GM21723 (cell line): Measurements from ENCODE around the gene SLF2.
"Not testable (repeated sequence)": the region's sequence is repeated elsewhere in the genome, so short reads cannot be mapped to it uniquely, and the experiment has no call there.

Source experiments
- ATAC-seq: cut with Tn5 transposase; IDR thresholded peaks from one replicate; pipeline ENCODE4 v1.9.1; 2021; ENCODE audit warnings: mild to moderate bottlenecking, moderate library complexity; ENCODE audit not compliant: unreplicated experiment

Gene SLF2

GRCh38 chr10:100943508-100943907 lies 30.7 kb downstream of the SLF2 start:
- ATAC-seq, result no peak

- ATAC-seq, result no peak
Measured at GRCh38 chr10:100945754-100946153, 33.0 kb downstream of the SLF2 start.

GRCh38 chr10:100948916-100949315 lies 36.2 kb downstream of the SLF2 start:
- ATAC-seq, result no peak

GRCh38 chr10:100960251-100960650 lies 47.5 kb downstream of the SLF2 start:
- ATAC-seq, result no peak

- ATAC-seq, result no peak
Measured at GRCh38 chr10:100962351-100963080, 49.8 kb downstream of the SLF2 start.

DNA sequence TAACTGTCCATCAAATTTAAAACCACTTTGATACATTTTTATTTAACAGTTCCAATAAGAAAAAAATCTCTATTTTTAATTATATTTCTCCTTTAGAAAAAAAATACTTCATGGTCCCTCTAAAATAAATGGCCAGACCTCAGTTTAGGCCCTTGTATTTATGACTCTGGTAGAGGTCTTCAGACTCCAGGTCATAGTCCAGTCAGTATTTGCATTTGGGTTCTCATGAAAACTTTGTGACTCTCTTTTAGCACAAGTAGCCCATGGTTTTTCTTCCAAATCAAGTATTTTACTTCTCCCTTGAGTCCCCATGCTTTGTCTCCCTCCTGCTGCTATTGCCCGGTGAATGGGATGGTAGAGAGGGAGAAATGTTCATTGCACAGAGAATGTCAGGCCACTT lies 51.1 kb downstream of the SLF2 start:
- no peak for ATAC-seq

- ATAC-seq, result no peak
Measured at GRCh38 chr10:100965820-100966219, 53.1 kb downstream of the SLF2 start.

DNA sequence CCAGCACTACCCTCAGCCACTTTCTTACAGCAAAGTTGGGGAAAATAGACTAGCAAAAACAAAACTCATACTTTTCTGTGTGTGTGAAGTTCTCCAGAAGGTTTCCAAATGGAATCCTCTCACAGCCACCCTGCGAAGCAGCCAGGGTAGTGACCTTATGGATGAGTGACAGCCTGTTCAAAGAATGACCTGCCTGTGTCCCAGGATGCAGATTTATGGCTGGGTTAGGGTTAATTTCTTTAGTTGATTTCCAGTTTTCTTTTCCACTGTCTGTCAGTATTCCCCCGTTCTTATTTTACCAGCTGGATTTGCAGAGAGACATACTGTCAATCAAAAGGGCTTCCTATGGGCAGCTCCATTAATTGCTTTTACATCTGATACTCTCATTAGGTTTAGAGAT lies 54.1 kb downstream of the SLF2 start:
- no peak for ATAC-seq

- no peak for ATAC-seq
Measured at GRCh38 chr10:100967332-100967731, 54.6 kb downstream of the SLF2 start.

- ATAC-seq, result no peak
Measured at GRCh38 chr10:100968062-100968736, 55.4 kb downstream of the SLF2 start.

GRCh38 chr10:100968863-100969186 lies 56.1 kb downstream of the SLF2 start:
- ATAC-seq, result no peak

- no peak for ATAC-seq
Measured at GRCh38 chr10:100969187-100970075, 56.7 kb downstream of the SLF2 start, which contains the start of gene SEMA4G. Gene SEMA4G (plus strand): TSS chr10:100969504. CDS start chr10:100972913, 3,409 bp downstream.

DNA sequence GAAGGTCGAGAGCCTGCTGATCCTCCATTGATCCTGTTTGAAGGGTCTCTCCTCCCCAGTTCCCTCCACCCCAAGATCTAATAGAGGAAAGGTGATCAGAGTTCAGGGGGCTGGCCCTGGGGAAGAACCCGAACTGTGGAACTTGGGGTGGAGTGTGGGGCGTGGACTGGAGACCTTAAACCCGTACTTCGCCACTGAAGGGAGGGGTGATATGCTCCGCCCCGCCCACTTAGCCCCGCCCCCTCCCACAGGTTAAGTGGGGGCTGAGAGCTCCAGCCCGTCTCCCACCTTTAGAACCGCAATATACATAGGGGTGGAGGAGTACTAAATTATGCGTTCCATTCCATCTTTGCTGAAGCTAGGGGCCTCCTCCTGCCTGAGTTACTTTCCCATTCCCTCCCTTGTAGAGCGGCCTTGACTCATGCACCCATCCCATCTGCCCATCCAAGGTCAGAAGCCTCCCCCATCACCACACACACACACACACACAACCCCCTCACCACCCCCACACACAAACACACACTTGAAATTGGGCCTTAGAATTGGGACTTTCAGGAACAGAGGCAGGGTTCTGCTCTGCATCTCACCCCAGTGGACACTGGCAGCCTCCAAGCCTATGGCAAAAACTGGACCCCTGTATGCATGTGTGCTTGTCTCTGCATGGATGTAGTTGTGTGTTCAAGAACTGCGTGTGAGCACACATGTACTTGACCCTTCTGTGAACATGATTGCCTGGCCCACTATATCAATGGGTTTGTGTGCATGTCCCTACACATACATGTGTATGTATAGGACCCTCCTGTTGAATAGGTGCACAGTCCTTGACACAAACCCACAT lies 57.5 kb downstream of the SLF2 start:
- no peak for ATAC-seq

DNA sequence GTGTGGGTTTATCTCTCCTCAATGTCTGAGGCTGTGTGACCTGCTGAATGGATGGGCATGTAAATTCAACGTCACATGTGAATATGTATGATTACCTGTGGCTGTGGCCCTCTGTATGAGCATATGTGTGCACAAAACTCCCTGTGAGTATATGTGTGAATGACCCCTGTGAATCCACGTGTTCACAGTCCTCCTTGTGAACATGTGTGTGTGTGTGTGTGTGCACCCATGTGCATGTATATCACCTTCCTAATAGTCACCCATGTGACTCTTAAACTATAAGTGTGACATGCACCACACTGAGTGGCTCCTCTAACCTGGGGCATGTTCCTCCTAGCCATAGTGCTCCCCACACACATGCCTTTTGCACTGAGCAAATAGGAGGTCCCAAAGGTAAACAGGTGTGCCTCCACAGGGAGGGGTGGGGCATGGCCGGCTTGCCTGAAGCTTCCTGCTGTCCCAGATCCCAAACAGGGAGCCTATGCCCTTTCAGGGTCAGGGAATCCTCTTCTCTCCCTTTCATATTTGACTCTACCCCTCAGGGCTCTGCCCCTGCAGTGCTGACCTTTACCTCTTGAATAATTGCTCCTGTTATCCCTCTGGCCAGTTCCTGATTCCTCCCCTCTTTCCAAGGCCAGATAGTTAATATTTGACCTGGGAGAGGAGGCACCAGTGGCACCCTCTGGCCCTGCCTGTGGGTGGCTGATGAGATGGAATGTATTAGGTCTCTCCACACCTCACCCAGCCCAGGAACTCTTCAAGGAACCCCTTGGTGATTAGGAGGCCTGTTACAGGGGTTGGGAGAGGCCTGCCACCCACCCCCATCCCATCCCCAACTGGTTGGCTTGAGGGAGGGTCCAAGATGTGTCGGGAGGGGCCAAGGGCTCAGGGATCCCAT lies 58.4 kb downstream of the SLF2 start:
- no peak for ATAC-seq

- ATAC-seq, result no peak
Measured at GRCh38 chr10:100972115-100972903, 59.5 kb downstream of the SLF2 start.

GRCh38 chr10:100972904-100973535 lies 60.3 kb downstream of the SLF2 start:
- ATAC-seq, result no peak

GRCh38 chr10:100975397-100975796 lies 62.6 kb downstream of the SLF2 start:
- ATAC-seq, result not testable (repeated sequence)

DNA sequence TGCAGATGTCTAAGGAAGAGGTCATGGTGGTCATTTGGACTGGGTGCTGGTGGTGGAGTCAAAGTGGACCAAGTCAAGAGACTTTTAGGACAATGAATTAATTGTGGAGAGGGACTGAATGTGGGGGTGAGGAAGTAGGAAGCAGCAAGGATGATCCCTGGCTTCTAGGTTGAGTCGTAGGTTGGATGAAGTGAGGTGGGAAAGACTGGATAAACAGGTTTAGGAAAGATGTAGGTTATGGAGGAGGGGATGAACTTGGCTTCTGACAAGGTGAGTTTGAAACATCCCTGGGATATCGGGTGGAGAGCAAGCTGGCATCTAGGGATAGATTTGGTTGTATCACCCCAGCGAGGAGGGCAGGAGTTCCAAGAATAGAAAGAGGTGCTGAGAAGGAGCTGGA lies 64.1 kb downstream of the SLF2 start:
- no peak for ATAC-seq
